GM18508 (cell line): ENCODE data around the gene SCN1A.

Source experiments
- ATAC-seq: cut with Tn5 transposase; IDR thresholded peaks from one replicate; pipeline ENCODE4 v1.9.1; 2021; ENCODE audit warnings: moderate number of reproducible peaks; ENCODE audit not compliant: insufficient read depth, unreplicated experiment

Gene SCN1A

GRCh38 chr2:166088634-166089033 is 39.2 kb downstream of the SCN1A start:
- no peak for ATAC-seq

DNA sequence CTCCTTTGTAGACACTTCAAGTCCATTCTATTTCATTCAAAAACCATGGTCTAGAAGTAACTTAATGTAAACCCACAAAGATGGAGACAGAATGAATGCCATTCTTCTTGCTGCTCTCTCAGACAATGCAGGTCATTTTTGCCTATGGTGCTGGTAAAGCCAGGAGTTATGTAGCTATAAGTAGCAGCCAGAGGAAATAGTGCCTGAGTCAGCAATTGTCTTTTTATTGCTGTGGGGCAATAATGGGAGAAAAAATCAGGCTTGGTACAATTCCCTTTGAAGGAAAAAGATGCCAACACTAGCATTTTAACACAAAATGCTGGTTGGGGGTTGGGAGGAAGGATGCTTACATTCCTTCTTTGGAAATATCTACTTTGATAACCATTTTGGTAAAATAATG is 43.5 kb downstream of the SCN1A start:
- no peak for ATAC-seq

DNA sequence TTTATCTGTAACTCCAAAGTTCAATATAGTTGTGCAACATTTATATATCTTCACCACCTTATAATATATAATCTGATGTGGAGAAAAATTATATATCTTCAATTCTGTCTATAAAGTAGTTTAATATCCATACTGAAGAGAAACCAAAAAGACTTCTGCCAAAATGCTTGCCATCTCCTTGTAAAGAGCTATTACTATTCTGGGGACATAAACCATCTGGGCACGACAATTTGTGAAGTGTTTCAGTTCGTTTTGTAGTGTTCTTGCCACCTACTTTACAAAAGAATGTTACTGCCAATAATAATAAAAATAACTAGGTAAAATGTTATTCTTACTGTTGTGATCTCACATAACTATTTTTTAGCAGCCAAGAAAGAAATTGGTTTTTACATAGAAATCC is 45.1 kb downstream of the SCN1A start:
- no peak for ATAC-seq

DNA sequence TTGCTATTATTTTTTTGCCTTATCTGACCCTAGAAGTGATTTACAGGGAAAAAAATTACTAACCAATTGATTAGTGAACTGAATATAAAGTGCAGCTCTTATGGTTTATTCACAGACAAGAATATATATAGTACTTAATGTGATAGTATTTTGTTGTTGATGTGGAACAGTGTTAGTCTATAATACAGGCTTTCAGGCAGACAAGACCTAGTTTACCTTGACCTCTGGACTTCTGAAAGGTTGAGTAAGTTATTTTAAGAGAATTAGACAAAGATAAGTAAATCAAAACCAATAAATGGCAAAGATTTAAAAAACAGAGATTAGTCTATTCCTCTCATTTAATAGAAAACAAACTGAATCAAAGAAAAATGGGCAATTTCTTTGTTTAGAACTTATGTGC is 46.0 kb downstream of the SCN1A start:
- no peak for ATAC-seq

DNA sequence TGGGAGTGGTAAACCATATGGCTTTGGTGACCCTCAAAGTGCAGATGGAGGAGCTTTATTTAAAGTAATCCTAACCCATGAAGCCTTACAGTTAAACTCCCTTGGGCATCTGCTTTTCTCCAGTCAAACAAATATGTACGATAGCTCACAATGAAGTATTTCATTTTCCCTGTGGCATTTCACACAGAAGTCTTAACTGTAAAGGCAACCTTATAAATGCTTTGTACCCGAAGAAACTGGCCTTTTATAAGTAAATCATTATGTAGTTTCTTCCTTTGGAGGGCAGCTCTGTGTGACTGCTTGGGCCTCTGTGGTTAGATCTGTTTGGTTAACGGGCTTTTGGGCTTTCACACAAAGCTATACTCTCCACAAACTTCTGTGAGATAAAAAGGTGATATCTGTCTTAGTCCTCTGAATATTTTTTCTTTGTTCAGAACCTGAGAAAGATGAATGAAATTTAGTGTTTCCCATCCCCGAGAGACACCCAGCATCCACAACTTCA is 46.6 kb downstream of the SCN1A start:
- no peak for ATAC-seq

GRCh38 chr2:166074430-166074829 is 53.4 kb downstream of the SCN1A start:
- ATAC-seq, result no peak

- ATAC-seq, result no peak
Observed at GRCh38 chr2:166074011-166074410, 53.8 kb downstream of the SCN1A start.

GRCh38 chr2:166070231-166070630 is 57.6 kb downstream of the SCN1A start:
- no peak for ATAC-seq

- ATAC-seq, result no peak
Observed at GRCh38 chr2:166068981-166069380, 58.8 kb downstream of the SCN1A start.

DNA sequence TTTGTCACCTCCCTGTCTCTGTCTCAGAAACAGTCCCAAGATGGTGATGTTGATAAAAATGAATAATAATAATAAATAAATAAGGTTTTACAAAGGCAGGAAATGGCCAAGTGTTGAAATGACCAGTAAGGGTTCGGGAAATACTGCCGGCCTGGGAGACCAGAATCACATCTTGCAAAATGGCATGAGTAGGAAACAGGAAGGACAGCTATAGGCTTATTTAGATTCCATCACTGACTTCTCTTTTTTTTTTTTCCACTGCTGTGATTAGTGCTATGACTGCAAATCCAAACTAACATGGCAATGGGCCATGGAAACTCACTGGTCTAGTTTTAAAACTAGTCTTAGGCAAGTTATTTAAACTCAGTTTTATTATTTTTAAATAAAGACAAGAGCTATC is 60.6 kb downstream of the SCN1A start:
- ATAC-seq, result no peak

GRCh38 chr2:166060191-166060590 is 67.6 kb downstream of the SCN1A start:
- ATAC-seq, result no peak

DNA sequence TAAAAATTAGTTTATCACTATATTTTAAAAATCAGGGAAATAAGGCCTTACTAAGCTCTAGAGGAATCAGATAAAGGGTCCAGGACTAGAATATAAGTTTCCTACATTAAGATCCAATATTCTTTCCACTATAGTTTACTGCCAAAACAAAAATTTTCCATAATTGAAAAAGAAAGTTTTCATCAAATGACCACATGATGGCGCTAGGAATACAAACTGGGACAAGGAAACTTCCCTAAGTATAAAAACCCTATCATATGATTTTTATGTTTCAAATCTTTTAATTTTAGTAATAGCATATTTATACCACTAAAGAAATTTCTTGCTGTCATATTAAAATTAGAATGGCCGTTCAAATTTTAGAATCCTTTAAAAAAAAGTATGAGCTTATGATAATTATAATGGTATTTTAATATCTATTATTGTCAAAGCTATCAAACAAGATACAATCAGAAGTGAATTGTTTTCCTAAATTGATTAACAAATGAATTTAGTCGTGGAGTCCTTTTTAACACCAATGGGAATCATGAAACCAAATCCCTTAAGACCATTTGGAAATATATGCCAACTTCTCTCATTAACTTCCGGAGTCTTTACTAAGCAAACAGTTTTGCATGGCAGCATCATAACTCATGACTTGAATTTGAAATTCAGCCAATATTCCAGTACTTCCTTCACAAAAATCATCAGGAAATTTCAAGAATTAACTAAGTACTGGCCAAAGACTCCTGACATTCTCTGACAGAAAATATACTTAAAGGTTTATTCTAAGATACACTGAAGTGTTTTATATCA is 70.3 kb downstream of the SCN1A start:
- no peak for ATAC-seq

- no peak for ATAC-seq
Observed at GRCh38 chr2:166044853-166045483, 82.9 kb downstream of the SCN1A start.

DNA sequence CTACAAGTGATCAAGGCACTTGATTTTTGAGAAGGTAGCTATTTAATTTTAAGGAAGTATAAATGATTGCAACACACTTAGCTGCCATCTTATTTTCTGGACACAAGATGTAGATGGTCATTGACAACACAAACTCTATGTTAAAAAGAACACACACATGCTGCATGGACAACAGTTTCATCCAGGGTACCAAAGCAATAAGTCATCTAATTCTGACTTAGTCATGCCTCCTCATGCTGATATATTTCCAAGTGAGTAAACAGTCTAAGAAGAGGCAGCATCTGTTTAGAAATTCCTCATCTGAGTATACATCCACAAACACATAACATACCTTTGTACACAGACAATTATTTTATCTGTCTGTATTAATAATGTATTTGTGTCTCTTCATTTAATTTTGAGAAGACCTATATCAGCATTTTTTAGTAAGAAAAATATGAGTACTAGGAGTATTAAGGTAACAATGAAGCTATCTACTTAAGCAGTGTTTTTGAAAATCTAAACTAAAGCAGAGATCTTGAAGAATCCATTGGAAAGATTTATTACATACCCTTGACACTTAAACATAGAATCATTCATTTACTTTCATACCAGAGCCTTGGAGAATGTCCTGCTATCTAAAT is 84.9 kb downstream of the SCN1A start:
- ATAC-seq, result no peak

GRCh38 chr2:166042356-166042755 is 85.5 kb downstream of the SCN1A start:
- ATAC-seq, result no peak

DNA sequence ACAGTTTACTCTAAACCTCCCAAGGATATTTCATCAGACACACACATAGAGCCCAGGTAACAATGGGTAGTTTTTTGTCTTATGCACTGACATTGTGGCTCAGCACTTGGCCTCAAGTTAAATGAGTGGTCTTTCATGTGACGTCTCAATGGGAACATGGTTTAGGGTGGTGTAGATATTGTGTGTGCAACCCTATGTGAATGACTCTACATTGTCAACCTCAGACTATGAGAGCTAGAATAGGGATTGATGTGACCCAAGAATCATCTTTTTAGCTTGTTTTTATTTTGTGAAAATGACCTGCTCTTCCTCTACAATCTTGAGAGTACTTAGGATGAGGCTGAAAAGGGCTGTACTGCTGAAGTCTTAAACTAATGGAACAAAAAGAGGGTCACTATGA is 86.2 kb downstream of the SCN1A start:
- ATAC-seq, result no peak

DNA sequence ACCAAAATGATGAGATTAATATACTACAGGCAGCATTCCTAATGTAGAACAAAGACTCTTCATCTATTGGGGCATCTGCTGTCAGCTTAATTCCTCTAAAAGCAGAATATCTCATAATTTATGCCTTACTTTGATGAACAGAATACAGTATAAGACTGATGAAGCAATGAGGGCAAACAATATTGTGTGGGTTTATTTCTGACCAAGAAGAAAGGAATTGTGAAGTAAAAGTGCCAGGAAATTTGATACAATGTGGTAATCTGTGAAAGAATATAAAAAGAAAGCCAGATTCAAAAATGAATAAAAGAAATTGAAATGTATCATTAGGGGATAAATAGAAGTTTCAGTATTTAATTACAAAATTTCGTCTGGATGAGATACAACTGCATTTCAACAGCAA is 95.5 kb downstream of the SCN1A start:
- ATAC-seq, result no peak

GRCh38 chr2:166031054-166031453 is 96.8 kb downstream of the SCN1A start:
- ATAC-seq, result no peak

GRCh38 chr2:166025313-166025712 is 102.5 kb downstream of the SCN1A start:
- ATAC-seq, result no peak

DNA sequence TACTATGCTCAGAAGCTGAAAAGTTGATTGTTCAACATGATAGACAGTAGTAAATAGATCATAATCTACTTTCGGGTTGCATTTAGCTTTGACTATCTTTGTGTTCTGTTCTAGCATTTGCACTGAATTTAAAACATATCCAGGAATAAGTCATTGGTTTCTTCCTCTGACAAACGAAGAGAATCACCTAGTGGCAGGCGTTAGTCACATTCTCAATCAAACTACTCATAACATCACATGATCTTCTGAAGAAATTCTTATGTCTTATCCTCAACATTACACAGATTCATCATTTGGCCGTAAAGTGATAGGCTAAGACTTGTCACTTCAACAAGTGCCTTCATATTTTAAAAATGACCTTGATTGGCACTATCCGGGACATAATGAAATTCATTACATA is 110.6 kb downstream of the SCN1A start:
- no peak for ATAC-seq

GRCh38 chr2:166013878-166014277 is 113.9 kb downstream of the SCN1A start:
- ATAC-seq, result no peak
